ENCODE data around the gene PAIP2B.

- peak; percentile 79 for TF ChIP-seq CTCF (conservative IDR thresholded peaks at IDR 0.05; ENCODE audit: low read depth, low read length)
- no peak for TF ChIP-seq EZH2 (IDR thresholded peaks at IDR 0.05; ENCODE audit: borderline replicate concordance, low read depth, low read length, poor library complexity, severe bottlenecking)
These were observed 69.6 kb downstream of the PAIP2B start for GRCh38 chr2:71157124-71157793.
